ENCODE measurements around the gene SNIP1.
"Not testable (repeated sequence)": the region's sequence is repeated elsewhere in the genome, so short reads cannot be mapped to it uniquely, and the experiment has no call there.

SNIP1 gene

GRCh38 chr1:37553927-37554808 lies at the start of gene SNIP1:
TSS of gene SNIP1 (minus strand) at chr1:37554293. CDS start at chr1:37554229, 64 bp downstream.
- peak; percentile 99 for DNase-seq (ENCODE audit: low spot score)

GRCh38 chr1:37602750-37603694 lies 48.9 kb upstream of the SNIP1 start:
- DNase-seq (ENCODE audit: low spot score) = peak; percentile 52

GRCh38 chr1:37601441-37601840 lies 47.3 kb upstream of the SNIP1 start:
- no peak for DNase-seq (ENCODE audit: low spot score)

GRCh38 chr1:37599940-37600339 lies 45.8 kb upstream of the SNIP1 start:
- no peak for DNase-seq (ENCODE audit: low spot score)

- no peak for DNase-seq (ENCODE audit: low spot score)
Observed at GRCh38 chr1:37596182-37596667, 42.1 kb upstream of the SNIP1 start.

GRCh38 chr1:37595440-37596181 lies 41.5 kb upstream of the SNIP1 start, which contains the start of gene GNL2:
TSS of gene GNL2 (minus strand) at chr1:37595937. CDS start at chr1:37595822, 115 bp downstream.
- peak; percentile 99 for DNase-seq (ENCODE audit: low spot score)

- no peak for DNase-seq (ENCODE audit: low spot score)
Observed at GRCh38 chr1:37593726-37594125, 39.6 kb upstream of the SNIP1 start.

GRCh38 chr1:37588939-37589338 lies 34.8 kb upstream of the SNIP1 start:
- DNase-seq (ENCODE audit: low spot score) = no peak

GRCh38 chr1:37584544-37584943 lies 30.5 kb upstream of the SNIP1 start:
- not testable (repeated sequence) for DNase-seq (ENCODE audit: low spot score)

- DNase-seq (ENCODE audit: low spot score) = no peak
Observed at GRCh38 chr1:37575692-37576091, 21.6 kb upstream of the SNIP1 start.

- DNase-seq (ENCODE audit: low spot score) = peak; percentile 68
Observed at GRCh38 chr1:37574834-37575480, 20.9 kb upstream of the SNIP1 start.

- DNase-seq (ENCODE audit: low spot score) = no peak
Observed at GRCh38 chr1:37570528-37571334, 16.6 kb upstream of the SNIP1 start.

GRCh38 chr1:37567023-37567422 lies 12.9 kb upstream of the SNIP1 start:
- no peak for DNase-seq (ENCODE audit: low spot score)

- DNase-seq (ENCODE audit: low spot score) = no peak
Observed at GRCh38 chr1:37564892-37565291, 10.8 kb upstream of the SNIP1 start.

GRCh38 chr1:37562984-37563383 lies 8.9 kb upstream of the SNIP1 start:
- no peak for DNase-seq (ENCODE audit: low spot score)

- DNase-seq (ENCODE audit: low spot score) = peak; percentile 55
Observed at GRCh38 chr1:37561133-37562132, 7.3 kb upstream of the SNIP1 start.

- no peak for DNase-seq (ENCODE audit: low spot score)
Observed at GRCh38 chr1:37560401-37561132, 6.5 kb upstream of the SNIP1 start.

- DNase-seq (ENCODE audit: low spot score) = not testable (repeated sequence)
Observed at GRCh38 chr1:37559957-37560379, 5.9 kb upstream of the SNIP1 start.

All from AG08395 (cell line).